ENCODE measurements around the gene MCOLN2.
"Not testable (repeated sequence)": the region's sequence is repeated elsewhere in the genome, so short reads cannot be mapped to it uniquely, and the experiment has no call there.

MCOLN2 gene

GRCh38 chr1:84941843-84942242 lies 55.1 kb downstream of the MCOLN2 start:
- no peak for DNase-seq (ENCODE audit: low spot score)

GRCh38 chr1:84940481-84940880 lies 56.4 kb downstream of the MCOLN2 start:
- no peak for DNase-seq (ENCODE audit: low spot score)

- no peak for DNase-seq (ENCODE audit: low spot score)
Measured at GRCh38 chr1:84939761-84940160, 57.2 kb downstream of the MCOLN2 start.

GRCh38 chr1:84939151-84939550 lies 57.8 kb downstream of the MCOLN2 start:
- no peak for DNase-seq (ENCODE audit: low spot score)

- DNase-seq (ENCODE audit: low spot score) = no peak
Measured at GRCh38 chr1:84936116-84936810, 60.6 kb downstream of the MCOLN2 start.

- DNase-seq (ENCODE audit: low spot score) = no peak
Measured at GRCh38 chr1:84933011-84933611, 63.8 kb downstream of the MCOLN2 start.

- DNase-seq (ENCODE audit: low spot score) = no peak
Measured at GRCh38 chr1:84930831-84931230, 66.1 kb downstream of the MCOLN2 start.

- no peak for DNase-seq (ENCODE audit: low spot score)
Measured at GRCh38 chr1:84930329-84930728, 66.6 kb downstream of the MCOLN2 start.

- no peak for DNase-seq (ENCODE audit: low spot score)
Measured at GRCh38 chr1:84929581-84929980, 67.3 kb downstream of the MCOLN2 start.

- DNase-seq (ENCODE audit: low spot score) = no peak
Measured at GRCh38 chr1:84928979-84929378, 67.9 kb downstream of the MCOLN2 start.

- no peak for DNase-seq (ENCODE audit: low spot score)
Measured at GRCh38 chr1:84923317-84923716, 73.6 kb downstream of the MCOLN2 start.

GRCh38 chr1:84920159-84920558 lies 76.8 kb downstream of the MCOLN2 start:
- no peak for DNase-seq (ENCODE audit: low spot score)

GRCh38 chr1:84919461-84919970 lies 77.4 kb downstream of the MCOLN2 start:
- no peak for DNase-seq (ENCODE audit: low spot score)

- DNase-seq (ENCODE audit: low spot score) = no peak
Measured at GRCh38 chr1:84918726-84919336, 78.1 kb downstream of the MCOLN2 start.

GRCh38 chr1:84916897-84917296 lies 80.0 kb downstream of the MCOLN2 start:
- DNase-seq (ENCODE audit: low spot score) = no peak

- DNase-seq (ENCODE audit: low spot score) = no peak
Measured at GRCh38 chr1:84913555-84913892, 83.4 kb downstream of the MCOLN2 start.

- no peak for DNase-seq (ENCODE audit: low spot score)
Measured at GRCh38 chr1:84912726-84913554, 84.0 kb downstream of the MCOLN2 start.

- not testable (repeated sequence) for DNase-seq (ENCODE audit: low spot score)
Measured at GRCh38 chr1:84908746-84909464, 88.0 kb downstream of the MCOLN2 start.

GRCh38 chr1:84907095-84907827 lies 89.7 kb downstream of the MCOLN2 start:
- DNase-seq (ENCODE audit: low spot score) = no peak

GRCh38 chr1:84902727-84903126 lies 94.2 kb downstream of the MCOLN2 start:
- DNase-seq (ENCODE audit: low spot score) = not testable (repeated sequence)

- DNase-seq (ENCODE audit: low spot score) = no peak
Measured at GRCh38 chr1:84899969-84900368, 96.9 kb downstream of the MCOLN2 start.

Measured in ecto neural progenitor cell (in vitro differentiated cells).